OCI-LY7 (cell line): ENCODE data around the gene SULT6B1. TPM values are rescaled to one million over a fixed set of nuclear protein-coding genes. Genes with fewer than 3 reads are reported as not detected.

Experiments
- BruUV-seq: library from RNA; stranded (reverse); fragments of 400-500 nt; replicated peaks from 2 replicates; lab custom pipeline; 2021; lab: Mats Ljungman, UMichigan
- CTCF ChIA-PET: fragments of 300-600 bp; sonication (Branson Sonifier 250); formaldehyde crosslinking; loops from one replicate; lab custom pipeline; 2022; ENCODE audit warnings: antibody characterized with exemption; ENCODE audit not compliant: unreplicated experiment; lab: Charles Lee
- POLR2A ChIA-PET: fragments of 300-600 bp; sonication (Branson Sonifier 250); formaldehyde crosslinking; loops from one replicate; lab custom pipeline; 2022; ENCODE audit warnings: antibody characterized with exemption; lab: Charles Lee
- DNase-seq: peaks from one replicate; pipeline ENCODE4 v3.0.0-alpha.2; 2015; ENCODE audit warnings: low spot score
- H2AFZ ChIP-seq: fragments of 200-600 bp; sonication (generic), shearing (Covaris generic); 2 replicates; pipeline ENCODE4 v1.6.1; 2014; ENCODE audit warnings: mild to moderate bottlenecking, antibody characterized with exemption, low read length, moderate library complexity
- H3K27ac ChIP-seq: fragments of 200-600 bp; sonication (generic); 2 replicates; pipeline ENCODE4 v1.5.1; 2014; ENCODE audit warnings: mixed run types, low read depth, mild to moderate bottlenecking, moderate library complexity, low read length, inconsistent platforms; ENCODE audit not compliant: poor library complexity, severe bottlenecking
- H3K36me3 ChIP-seq: fragments of 200-600 bp; sonication (generic); 2 replicates; pipeline ENCODE4 v1.6.1; 2014; ENCODE audit warnings: mild to moderate bottlenecking, antibody characterized with exemption, low read length, moderate library complexity, mixed read lengths; ENCODE audit not compliant: insufficient read depth
- H3K4me1 ChIP-seq: fragments of 200-600 bp; sonication (generic); 2 replicates; pipeline ENCODE4 v1.5.1; 2014; ENCODE audit warnings: mild to moderate bottlenecking, low read length; ENCODE audit not compliant: insufficient read depth, poor library complexity, severe bottlenecking
- H3K4me2 ChIP-seq: fragments of 200-600 bp; sonication (generic); 2 replicates; pipeline ENCODE4 v1.6.1; 2014; ENCODE audit warnings: mild to moderate bottlenecking, low read length
- H3K4me3 ChIP-seq: fragments of 200-600 bp; sonication (generic); 2 replicates; pipeline ENCODE4 v1.5.1; 2014; ENCODE audit warnings: mild to moderate bottlenecking, low read depth, low read length; ENCODE audit not compliant: poor library complexity, severe bottlenecking
- H3K79me2 ChIP-seq: fragments of 200-600 bp; sonication (generic); 2 replicates; pipeline ENCODE4 v1.6.1; 2016; ENCODE audit warnings: low read depth, mild to moderate bottlenecking, low read length, moderate library complexity, mixed read lengths; ENCODE audit not compliant: insufficient read depth
- H3K9me2 ChIP-seq: fragments of 200-600 bp; sonication (generic); 2 replicates; pipeline ENCODE4 v1.6.1; 2016; ENCODE audit warnings: mild to moderate bottlenecking, low read length, mixed read lengths; ENCODE audit not compliant: insufficient read depth
- H3K9me3 ChIP-seq: fragments of 200-600 bp; sonication (generic); 2 replicates; pipeline ENCODE4 v1.6.1; 2014; ENCODE audit warnings: mild to moderate bottlenecking, mixed run types, low read length, mixed read lengths
- H4K20me1 ChIP-seq: fragments of 200-600 bp; sonication (generic); 2 replicates; pipeline ENCODE4 v1.6.1; 2014; ENCODE audit warnings: mild to moderate bottlenecking, antibody characterized with exemption, low read length, moderate library complexity, mixed read lengths; ENCODE audit not compliant: insufficient read depth
- CTCF ChIP-seq: fragments of 200-600 bp; sonication (generic); conservative IDR thresholded peaks from 2 replicates; pipeline ENCODE4 v1.5.1; 2014; ENCODE audit warnings: mild to moderate bottlenecking, antibody characterized with exemption, low read length, moderate library complexity, mixed read lengths
- EZH2phosphoT487 ChIP-seq: fragments of 200-600 bp; sonication (generic); IDR thresholded peaks from 2 replicates; pipeline ENCODE4 v1.6.1; 2018; ENCODE audit warnings: low read depth, borderline replicate concordance, mild to moderate bottlenecking, mixed run types, antibody characterized with exemption, low read length, moderate library complexity, mixed read lengths
- intact Hi-C: fragments of 100-400 bp; cut with micrococcal nuclease; formaldehyde crosslinking; loops from one replicate; pipeline ENCODE4 v1.10.0; 2022; ENCODE audit not compliant: unreplicated experiment
- total RNA-seq, 2 experiments: library from RNA; depleted of rRNA in 1 of 2; stranded (reverse); fragments of >200 nt in 1 of 2; shearing (Covaris generic) in 1 of 2; gene quantifications; 2 replicates each; pipeline ENCODE4 v1.2.3, GENCODE V29; 2014 to 2022

Gene SULT6B1
- total RNA-seq, 2 experiments from 2014 or later = not detected

DNA sequence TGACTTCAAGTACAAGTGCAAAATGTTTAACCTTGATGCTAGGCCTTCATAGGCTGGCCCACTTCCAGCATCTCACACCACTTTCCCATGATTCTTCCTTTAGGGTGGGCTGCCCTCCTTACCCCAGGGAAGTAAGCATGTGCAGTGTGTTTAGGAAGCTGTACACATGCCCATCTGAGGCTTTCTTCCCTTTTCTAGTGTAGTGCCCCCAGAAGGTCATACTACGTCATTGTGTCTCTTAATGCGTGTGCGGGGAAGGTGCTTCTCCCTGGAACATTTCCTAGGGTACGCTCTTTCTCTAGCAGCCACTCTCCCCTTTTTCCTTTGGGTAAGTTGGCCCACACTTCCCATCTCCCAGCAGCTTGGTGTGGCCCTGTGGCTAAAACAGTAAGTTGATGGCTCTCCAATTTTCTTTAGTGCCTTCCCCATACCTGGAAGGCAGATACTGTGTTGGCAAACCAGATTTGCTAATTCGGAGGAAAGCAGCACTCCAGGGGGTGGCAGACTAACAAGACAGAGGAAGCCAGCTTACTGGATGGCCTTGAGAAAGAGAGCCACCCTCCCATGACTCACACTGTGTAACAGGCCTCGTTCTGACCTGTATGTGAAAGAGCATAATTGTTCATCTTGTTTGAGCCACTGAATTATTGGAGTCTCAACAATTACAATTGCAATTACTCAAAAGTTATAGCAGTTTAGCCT is 1.1 kb upstream of the SULT6B1 start:
- ChIA-PET CTCF (no interaction called here), POLR2A (interaction anchor here (0.6 to 1.0 kb wide), 2 partner anchors 13 to 22 kb away, joined by 3 read pairs; no protein-coding TSS in a partner anchor)
- no peaks in the 10 kb centered on the region for H3K9me3 ChIP-seq
- no peaks in the 10 kb centered on the region for H3K9me2 ChIP-seq
- no peak overlapping the region for H3K4me3 ChIP-seq
- no TSS peak for BruUV-seq
- H2AFZ ChIP-seq = no peak overlapping the region
- H3K36me3 ChIP-seq = no peaks in the 10 kb centered on the region
- H3K79me2 ChIP-seq = no peaks in the 10 kb centered on the region
- intact Hi-C loops = loop anchor here (10.0 kb wide), 1 partner anchor 345 kb away; no protein-coding TSS in a partner anchor
- H4K20me1 ChIP-seq = no peaks in the 10 kb centered on the region
- H3K4me1 ChIP-seq = no peaks in the 10 kb centered on the region
- H3K4me2 ChIP-seq = no peak overlapping the region
- TF ChIP-seq CTCF = peak; percentile 27; the same call in 1 of the 2 replicates
- no peak for TF ChIP-seq EZH2phosphoT487
- DNase-seq = no peak
- H3K27ac ChIP-seq = no peak overlapping the region

DNA sequence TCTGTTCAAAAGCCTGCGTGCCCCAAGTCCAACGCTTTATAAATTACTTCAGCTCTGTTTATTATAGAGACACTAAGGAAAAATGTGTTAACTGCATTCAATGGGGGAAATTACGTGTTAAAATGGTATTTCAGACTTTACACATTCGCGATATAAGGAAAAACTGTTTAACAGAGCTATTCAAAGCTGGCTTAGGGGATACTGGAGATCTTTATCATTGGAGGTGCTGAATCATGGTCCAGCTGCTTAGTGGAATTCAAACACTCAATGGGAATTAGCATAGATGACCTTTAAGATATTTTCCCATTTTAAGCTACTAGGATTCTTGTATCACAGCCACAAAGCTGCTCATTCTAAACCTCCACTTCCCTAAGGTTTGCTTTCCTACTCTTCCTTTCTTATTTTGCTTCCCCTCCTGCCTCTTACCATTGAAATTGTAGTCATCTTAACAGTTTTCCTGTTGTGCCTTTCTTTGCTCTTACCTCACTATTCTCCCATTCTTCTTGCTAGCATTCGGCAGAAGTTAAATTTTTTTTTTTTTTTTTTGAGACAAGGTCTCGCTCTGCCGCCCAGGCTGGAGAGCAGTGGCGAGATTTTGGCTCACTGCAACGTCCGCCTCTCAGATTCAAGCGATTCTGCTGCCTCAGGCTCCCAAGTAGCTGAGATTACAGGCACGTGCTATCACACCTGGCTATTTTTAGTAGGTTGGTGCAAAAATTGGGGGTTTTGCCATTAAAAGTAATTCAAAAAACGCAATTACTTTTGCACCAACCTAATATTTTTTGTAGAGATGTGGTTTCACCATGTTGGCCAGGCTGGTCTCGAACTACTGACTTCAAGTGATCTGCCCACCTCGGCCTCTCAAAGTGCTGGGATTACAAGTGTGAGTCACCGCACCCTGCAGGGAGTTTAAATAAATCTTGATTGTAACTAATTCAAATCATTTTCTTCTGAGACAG is 6.5 kb downstream of the SULT6B1 start:
- no peak for DNase-seq
- H3K27ac ChIP-seq = no peak overlapping the region
- H3K9me3 ChIP-seq = no peaks in the 10 kb centered on the region
- no peaks in the 10 kb centered on the region for H3K9me2 ChIP-seq
- H3K79me2 ChIP-seq = no peaks in the 10 kb centered on the region
- CTCF ChIA-PET = no interaction called here
- TF ChIP-seq CTCF (no peak), EZH2phosphoT487 (no peak)
- no peaks in the 10 kb centered on the region for H3K36me3 ChIP-seq
- POLR2A ChIA-PET = interaction anchor here (0.5 to 1.2 kb wide), 2 partner anchors 126 to 285 kb away, joined by 3 read pairs; no protein-coding TSS in a partner anchor
- BruUV-seq = no TSS peak
- intact Hi-C loops = loop anchor here (5.0 to 10.0 kb wide), 2 partner anchors 353 to 695 kb away; no protein-coding TSS in a partner anchor
- no peak overlapping the region for H3K4me2 ChIP-seq
- no peak overlapping the region for H2AFZ ChIP-seq
- H4K20me1 ChIP-seq = no peaks in the 10 kb centered on the region
- H3K4me3 ChIP-seq = no peak overlapping the region
- no peaks in the 10 kb centered on the region for H3K4me1 ChIP-seq
